Measurements from ENCODE around the gene RHOBTB3. TPM values are rescaled to one million over a fixed set of nuclear protein-coding genes. Genes with fewer than 3 reads are reported as not detected.

The RHOBTB3 gene
- total RNA-seq, 1 donor from 2014 or later, result 93.5 TPM

DNA sequence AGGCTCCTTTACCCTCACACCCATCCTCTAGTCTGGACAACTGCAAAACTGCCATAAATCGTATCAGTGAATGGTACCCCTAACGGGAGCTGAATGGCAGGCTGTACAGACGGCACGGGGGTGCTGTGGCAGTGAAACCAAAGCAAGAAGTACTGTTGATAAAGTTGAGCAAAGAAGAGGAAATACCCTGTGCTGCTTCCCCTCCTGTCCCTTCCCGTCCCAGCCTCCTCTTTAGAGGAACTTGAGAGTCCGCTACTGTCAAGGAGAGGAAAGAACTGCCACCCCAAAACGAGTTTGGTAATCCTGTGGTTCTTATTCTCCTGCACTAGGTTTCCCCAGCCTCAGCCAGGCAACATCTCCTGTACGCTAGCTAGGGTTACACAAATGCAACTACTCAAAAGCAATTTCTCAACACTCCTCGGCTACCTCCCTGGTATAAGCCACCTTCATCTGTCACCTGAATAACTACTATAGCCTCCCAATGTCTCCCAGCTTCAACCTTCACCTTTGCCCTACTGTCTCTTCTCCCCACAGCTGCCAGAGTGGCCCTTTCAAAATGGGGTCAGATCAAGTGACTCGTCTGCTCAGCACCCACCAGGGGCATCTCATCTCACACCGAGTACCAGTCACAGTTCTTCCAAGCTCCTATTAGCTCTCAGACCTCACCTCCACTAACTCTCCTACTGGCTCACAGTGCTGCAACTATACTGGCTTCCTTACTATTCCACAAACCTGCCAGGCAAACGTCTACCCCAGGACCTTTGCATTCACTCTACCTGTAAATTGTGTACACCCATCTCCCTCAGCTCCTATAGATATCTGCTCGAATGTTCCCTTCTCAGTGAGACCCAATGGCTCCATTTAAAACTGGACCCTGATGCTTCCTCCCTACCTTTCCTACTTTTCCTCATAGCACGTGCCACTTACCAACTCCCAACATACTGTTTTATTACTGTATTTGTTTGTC lies 87.3 kb downstream of the RHOBTB3 start:
- DNase-seq (ENCODE audit: low read depth), result no peak
- TF ChIP-seq, protein P1, sequence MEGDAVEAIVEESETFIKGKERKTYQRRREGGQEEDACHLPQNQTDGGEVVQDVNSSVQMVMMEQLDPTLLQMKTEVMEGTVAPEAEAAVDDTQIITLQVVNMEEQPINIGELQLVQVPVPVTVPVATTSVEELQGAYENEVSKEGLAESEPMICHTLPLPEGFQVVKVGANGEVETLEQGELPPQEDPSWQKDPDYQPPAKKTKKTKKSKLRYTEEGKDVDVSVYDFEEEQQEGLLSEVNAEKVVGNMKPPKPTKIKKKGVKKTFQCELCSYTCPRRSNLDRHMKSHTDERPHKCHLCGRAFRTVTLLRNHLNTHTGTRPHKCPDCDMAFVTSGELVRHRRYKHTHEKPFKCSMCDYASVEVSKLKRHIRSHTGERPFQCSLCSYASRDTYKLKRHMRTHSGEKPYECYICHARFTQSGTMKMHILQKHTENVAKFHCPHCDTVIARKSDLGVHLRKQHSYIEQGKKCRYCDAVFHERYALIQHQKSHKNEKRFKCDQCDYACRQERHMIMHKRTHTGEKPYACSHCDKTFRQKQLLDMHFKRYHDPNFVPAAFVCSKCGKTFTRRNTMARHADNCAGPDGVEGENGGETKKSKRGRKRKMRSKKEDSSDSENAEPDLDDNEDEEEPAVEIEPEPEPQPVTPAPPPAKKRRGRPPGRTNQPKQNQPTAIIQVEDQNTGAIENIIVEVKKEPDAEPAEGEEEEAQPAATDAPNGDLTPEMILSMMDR (IDR thresholded peaks at IDR 0.05; ENCODE audit: insufficient read depth, low read length, poor library complexity, severe bottlenecking), result no peak
- Histone ChIP-seq H3K27me3 (ENCODE audit: control insufficient read depth, insufficient read depth, low read length) (no peaks in the 10 kb centered on the region), H3K36me3 (ENCODE audit: control insufficient read depth, insufficient read depth, low read length) (no peaks in the 10 kb centered on the region), H3K4me3 (ENCODE audit: low read depth, low read length) (peak overlapping the region; percentile 11)

- TF ChIP-seq, protein P1 (IDR thresholded peaks at IDR 0.05; ENCODE audit: insufficient read depth, low read length, poor library complexity, severe bottlenecking), result no peak
Observed at GRCh38 chr5:95821110-95822021, 90.2 kb downstream of the RHOBTB3 start.

GRCh38 chr5:95822043-95822541 lies 91.0 kb downstream of the RHOBTB3 start:
- TF ChIP-seq, protein P1 (IDR thresholded peaks at IDR 0.05; ENCODE audit: insufficient read depth, low read length, poor library complexity, severe bottlenecking), result no peak
- H3K27me3 ChIP-seq (ENCODE audit: control insufficient read depth, insufficient read depth, low read length), result no peaks in the 10 kb centered on the region
- H3K4me3 ChIP-seq (ENCODE audit: low read depth, low read length), result peak overlapping the region; percentile 92

More at GRCh38 chr5:95821110-95822021, 90.2 kb downstream of the RHOBTB3 start:
- H3K27me3 ChIP-seq (ENCODE audit: control insufficient read depth, insufficient read depth, low read length), result no peaks in the 10 kb centered on the region
- no peak for DNase-seq (ENCODE audit: low read depth)
- no peaks in the 10 kb centered on the region for H3K36me3 ChIP-seq (ENCODE audit: control insufficient read depth, insufficient read depth, low read length)
- H3K4me3 ChIP-seq (ENCODE audit: low read depth, low read length), result peak overlapping the region; percentile 92

DNA sequence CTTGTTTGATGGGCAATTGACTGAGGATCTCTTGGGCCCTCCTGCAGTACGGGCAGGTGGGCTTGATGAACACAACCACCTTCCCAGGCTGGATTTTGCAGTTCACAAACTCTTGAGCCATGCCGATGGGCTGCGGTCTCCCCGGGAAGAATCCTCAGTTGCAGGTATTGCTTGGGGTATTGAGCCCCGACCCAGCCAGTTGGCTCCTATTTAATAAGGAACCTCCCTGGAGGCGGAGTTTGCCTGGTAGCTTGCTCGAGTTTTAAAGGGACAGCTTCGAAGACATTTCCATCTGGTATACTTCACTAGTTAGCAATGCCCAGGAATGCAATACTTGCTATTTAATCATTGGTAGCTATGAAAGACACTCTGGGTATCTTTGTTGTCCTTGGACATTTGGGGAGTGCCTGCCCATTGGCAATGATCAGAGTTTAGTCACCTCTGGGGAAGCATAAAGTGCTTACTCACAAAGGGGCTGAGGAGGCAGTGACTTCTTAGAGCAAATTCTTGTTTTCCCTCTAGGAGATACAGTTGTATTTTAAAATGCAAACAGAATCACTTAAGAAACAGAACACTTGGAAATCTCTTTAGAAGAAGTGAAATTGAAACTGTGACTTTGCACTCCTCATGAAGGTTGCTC lies 91.5 kb downstream of the RHOBTB3 start, which contains the start of gene GLRX:
GLRX (minus strand) TSS at position 185 of the 640 bp plus-strand sequence; CDS start at position 121, 64 bp downstream.
- no peaks in the 10 kb centered on the region for H3K36me3 ChIP-seq (ENCODE audit: control insufficient read depth, insufficient read depth, low read length)
- TF ChIP-seq, protein P1 (IDR thresholded peaks at IDR 0.05; ENCODE audit: insufficient read depth, low read length, poor library complexity, severe bottlenecking), result no peak
- H3K4me3 ChIP-seq (ENCODE audit: low read depth, low read length), result peak within 1 kb of the TSS; percentile 92
- peak; percentile 79 for DNase-seq (ENCODE audit: low read depth)
- H3K27me3 ChIP-seq (ENCODE audit: control insufficient read depth, insufficient read depth, low read length), result no peaks in the 10 kb centered on the region

More at GRCh38 chr5:95822043-95822541, 91.0 kb downstream of the RHOBTB3 start:
- H3K36me3 ChIP-seq (ENCODE audit: control insufficient read depth, insufficient read depth, low read length), result no peaks in the 10 kb centered on the region
- no peak for DNase-seq (ENCODE audit: low read depth)

GRCh38 chr5:95823218-95823737 lies 92.1 kb downstream of the RHOBTB3 start:
- TF ChIP-seq, protein P1 (IDR thresholded peaks at IDR 0.05; ENCODE audit: insufficient read depth, low read length, poor library complexity, severe bottlenecking), result no peak
- Histone ChIP-seq H3K27me3 (ENCODE audit: control insufficient read depth, insufficient read depth, low read length) (no peaks in the 10 kb centered on the region), H3K4me3 (ENCODE audit: low read depth, low read length) (no peak overlapping the region), H3K36me3 (ENCODE audit: control insufficient read depth, insufficient read depth, low read length) (no peaks in the 10 kb centered on the region)
- DNase-seq (ENCODE audit: low read depth), result no peak

Measured in kidney epithelial cell (primary cell).